Caco-2 (cell line): ENCODE data around the gene BRIP1. TPM values are rescaled to one million over a fixed set of nuclear protein-coding genes. Genes with fewer than 3 reads are reported as not detected.

Experiments
- BruUV-seq: library from RNA; stranded (reverse); fragments of 400-500 nt; replicated peaks from 2 replicates; lab custom pipeline; 2021; lab: Mats Ljungman, UMichigan
- CTCF ChIA-PET: fragments of 300-600 bp; sonication (Branson Sonifier 250); formaldehyde crosslinking; loops from one replicate; lab custom pipeline; 2022; ENCODE audit warnings: antibody characterized with exemption; lab: Charles Lee
- POLR2A ChIA-PET: fragments of 300-600 bp; sonication (Branson Sonifier 250); formaldehyde crosslinking; loops from one replicate; lab custom pipeline; 2022; ENCODE audit warnings: antibody characterized with exemption; lab: Charles Lee
- DNase-seq, 2 experiments: peaks; one replicate each; pipeline versions ENCODE4 v3.0.0 to v3.0.0-alpha.2; 2020 to 2022
- H3K27me3 ChIP-seq: replicated peaks from 2 replicates; pipeline ENCODE4 v1.6.0; 2011; ENCODE audit warnings: low read length; ENCODE audit not compliant: control insufficient read depth, insufficient read depth
- H3K36me3 ChIP-seq: 2 replicates; pipeline ENCODE4 v1.5.1; 2011; ENCODE audit warnings: low read length; ENCODE audit not compliant: control insufficient read depth, insufficient read depth
- H3K4me1 ChIP-seq: fragments of 250-450 bp; sonication (Bioruptor Pico); 2 replicates; pipeline ENCODE4 v1.5.1; 2020; ENCODE audit warnings: mild to moderate bottlenecking
- H3K4me3 ChIP-seq: 2 replicates; pipeline ENCODE4 v1.5.1; 2011; ENCODE audit warnings: low read depth, mild to moderate bottlenecking, control low read depth, low read length
- H3K9me3 ChIP-seq: fragments of 250-450 bp; sonication (Bioruptor Pico); 2 replicates; pipeline ENCODE4 v1.5.1; 2020; ENCODE audit warnings: mild to moderate bottlenecking, moderate library complexity
- H3K27ac Mint-ChIP-seq: one replicate; pipeline ENCODE4 v1.8.0; 2022; ENCODE audit warnings: mixed read lengths; ENCODE audit not compliant: unreplicated experiment
- H3K27me3 Mint-ChIP-seq: one replicate; pipeline ENCODE4 v1.8.0; 2022; ENCODE audit warnings: mixed read lengths; ENCODE audit not compliant: insufficient read depth, unreplicated experiment
- H3K36me3 Mint-ChIP-seq: one replicate; pipeline ENCODE4 v1.8.0; 2022; ENCODE audit warnings: mild to moderate bottlenecking, mixed read lengths; ENCODE audit not compliant: insufficient read depth, unreplicated experiment
- H3K4me1 Mint-ChIP-seq: one replicate; pipeline ENCODE4 v1.8.0; 2022; ENCODE audit warnings: low read depth, mixed read lengths; ENCODE audit not compliant: unreplicated experiment
- H3K4me3 Mint-ChIP-seq: one replicate; pipeline ENCODE4 v1.8.0; 2022; ENCODE audit warnings: mild to moderate bottlenecking, moderate library complexity, mixed read lengths; ENCODE audit not compliant: unreplicated experiment
- H3K9me3 Mint-ChIP-seq: one replicate; pipeline ENCODE4 v1.8.0; 2022; ENCODE audit warnings: mixed read lengths; ENCODE audit not compliant: unreplicated experiment
- intact Hi-C: fragments of 100-400 bp; cut with micrococcal nuclease; formaldehyde crosslinking; loops from one replicate; pipeline ENCODE4 v1.10.0; 2022; ENCODE audit not compliant: unreplicated experiment
- total RNA-seq: library from RNA; stranded (reverse); gene quantifications from 2 replicates; pipeline ENCODE4 v1.2.3, GENCODE V29; 2022
- TF ChIP-seq, protein P1 (sequence below), 2 experiments: fragments of 200-600 bp in 1 of 2; IDR thresholded peaks; 1 replicate in 1 of 2; 2 replicates in 1 of 2; pipeline versions ENCODE4 v1.5.1 to v1.8.0; 2011 to 2022; ENCODE audit warnings: antibody characterized with exemption in 1 of 2, control low read depth in 1 of 2, inconsistent platforms in 1 of 2, low read depth in 1 of 2, low read length in 1 of 2, mild to moderate bottlenecking in 1 of 2, moderate library complexity in 1 of 2; ENCODE audit not compliant: insufficient read depth in 1 of 2, severe bottlenecking in 1 of 2, unreplicated experiment in 1 of 2

Gene BRIP1
- total RNA-seq, 1 experiment from 2014 or later = 18.3 TPM

DNA sequence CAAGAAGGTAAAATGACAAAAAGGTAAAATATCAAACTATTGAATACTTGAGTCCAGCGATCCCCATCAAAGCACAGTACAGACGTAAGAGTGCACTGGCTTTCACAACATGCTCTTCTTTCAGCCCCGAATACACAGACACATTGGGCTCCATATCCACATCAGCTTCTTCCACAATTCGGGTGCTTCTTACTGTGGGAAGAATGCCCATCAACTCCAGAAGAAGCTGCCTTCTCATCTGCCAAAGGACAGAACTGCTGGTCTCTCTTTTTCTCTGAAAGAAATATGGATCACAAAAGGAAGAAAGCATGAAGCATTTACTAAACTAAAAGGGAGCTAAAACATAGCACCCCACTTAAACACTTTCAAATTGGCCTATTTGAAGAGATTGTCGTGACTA lies 44.0 kb upstream of the BRIP1 start:
- no peaks in the 10 kb centered on the region for H3K9me3 Mint-ChIP-seq
- ChIA-PET POLR2A (no interaction called here), CTCF (no interaction called here)
- no peak overlapping the region for H3K27ac Mint-ChIP-seq
- peaks cover 53% of the 10 kb centered on the region for H3K36me3 Mint-ChIP-seq
- Histone ChIP-seq H3K4me1 (no peaks in the 10 kb centered on the region), H3K4me3 (no peak overlapping the region), H3K36me3 (no peaks in the 10 kb centered on the region), H3K9me3 (no peaks in the 10 kb centered on the region), H3K27me3 (no peaks in the 10 kb centered on the region)
- no peak for DNase-seq
- intact Hi-C loops = no loop called here
- TF ChIP-seq, protein P1, sequence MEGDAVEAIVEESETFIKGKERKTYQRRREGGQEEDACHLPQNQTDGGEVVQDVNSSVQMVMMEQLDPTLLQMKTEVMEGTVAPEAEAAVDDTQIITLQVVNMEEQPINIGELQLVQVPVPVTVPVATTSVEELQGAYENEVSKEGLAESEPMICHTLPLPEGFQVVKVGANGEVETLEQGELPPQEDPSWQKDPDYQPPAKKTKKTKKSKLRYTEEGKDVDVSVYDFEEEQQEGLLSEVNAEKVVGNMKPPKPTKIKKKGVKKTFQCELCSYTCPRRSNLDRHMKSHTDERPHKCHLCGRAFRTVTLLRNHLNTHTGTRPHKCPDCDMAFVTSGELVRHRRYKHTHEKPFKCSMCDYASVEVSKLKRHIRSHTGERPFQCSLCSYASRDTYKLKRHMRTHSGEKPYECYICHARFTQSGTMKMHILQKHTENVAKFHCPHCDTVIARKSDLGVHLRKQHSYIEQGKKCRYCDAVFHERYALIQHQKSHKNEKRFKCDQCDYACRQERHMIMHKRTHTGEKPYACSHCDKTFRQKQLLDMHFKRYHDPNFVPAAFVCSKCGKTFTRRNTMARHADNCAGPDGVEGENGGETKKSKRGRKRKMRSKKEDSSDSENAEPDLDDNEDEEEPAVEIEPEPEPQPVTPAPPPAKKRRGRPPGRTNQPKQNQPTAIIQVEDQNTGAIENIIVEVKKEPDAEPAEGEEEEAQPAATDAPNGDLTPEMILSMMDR (IDR thresholded peaks at IDR 0.05; ENCODE audit: insufficient read depth in 1 of 2, low read depth in 1 of 2, low read length in 1 of 2, severe bottlenecking in 1 of 2, unreplicated experiment in 1 of 2) = no peak
- H3K4me1 Mint-ChIP-seq = no peaks in the 10 kb centered on the region
- H3K27me3 Mint-ChIP-seq = no peaks in the 10 kb centered on the region
- BruUV-seq = no TSS peak
- no peak overlapping the region for H3K4me3 Mint-ChIP-seq

DNA sequence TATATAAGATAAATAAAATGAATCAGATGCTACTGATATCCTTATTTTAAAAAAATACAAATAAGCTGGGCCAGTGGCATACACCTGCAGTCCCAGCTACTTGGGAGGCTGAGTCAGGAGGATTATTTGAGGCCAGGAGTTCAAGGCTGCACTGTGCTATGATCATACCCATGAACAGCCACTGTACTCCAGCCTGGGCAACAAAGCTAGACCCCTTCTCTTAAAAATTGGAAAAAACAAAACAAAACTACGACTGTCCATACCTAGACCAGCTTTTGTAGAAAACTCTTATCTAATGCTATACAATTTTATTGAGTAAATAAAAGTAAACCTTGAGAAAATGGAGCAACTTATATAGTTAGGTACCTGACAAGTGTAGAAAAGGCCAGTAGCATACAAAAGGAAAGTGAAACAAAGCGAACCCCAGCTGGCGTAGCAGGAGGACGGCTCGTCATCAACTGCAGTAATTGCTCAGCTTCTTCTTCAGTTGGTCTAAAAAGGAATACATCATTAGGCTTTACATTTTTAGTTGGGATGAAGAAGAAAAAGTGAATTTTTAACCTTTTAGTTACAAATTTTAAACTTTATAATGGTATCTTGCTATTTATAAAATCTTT lies 40.9 kb upstream of the BRIP1 start:
- Mint-ChIP-seq H3K27me3 (no peaks in the 10 kb centered on the region), H3K36me3 (peaks cover 55% of the 10 kb centered on the region), H3K9me3 (no peaks in the 10 kb centered on the region), H3K4me3 (no peak overlapping the region), H3K4me1 (no peaks in the 10 kb centered on the region), H3K27ac (no peak overlapping the region)
- no peaks in the 10 kb centered on the region for H3K27me3 ChIP-seq
- no peaks in the 10 kb centered on the region for H3K36me3 ChIP-seq
- BruUV-seq = no TSS peak
- intact Hi-C loops = no loop called here
- H3K4me1 ChIP-seq = no peaks in the 10 kb centered on the region
- ChIA-PET CTCF (no interaction called here), POLR2A (no interaction called here)
- no peaks in the 10 kb centered on the region for H3K9me3 ChIP-seq
- no peak for DNase-seq
- no peak overlapping the region for H3K4me3 ChIP-seq
- TF ChIP-seq, protein P1 (IDR thresholded peaks at IDR 0.05; ENCODE audit: insufficient read depth in 1 of 2, low read depth in 1 of 2, low read length in 1 of 2, severe bottlenecking in 1 of 2, unreplicated experiment in 1 of 2) = no peak

DNA sequence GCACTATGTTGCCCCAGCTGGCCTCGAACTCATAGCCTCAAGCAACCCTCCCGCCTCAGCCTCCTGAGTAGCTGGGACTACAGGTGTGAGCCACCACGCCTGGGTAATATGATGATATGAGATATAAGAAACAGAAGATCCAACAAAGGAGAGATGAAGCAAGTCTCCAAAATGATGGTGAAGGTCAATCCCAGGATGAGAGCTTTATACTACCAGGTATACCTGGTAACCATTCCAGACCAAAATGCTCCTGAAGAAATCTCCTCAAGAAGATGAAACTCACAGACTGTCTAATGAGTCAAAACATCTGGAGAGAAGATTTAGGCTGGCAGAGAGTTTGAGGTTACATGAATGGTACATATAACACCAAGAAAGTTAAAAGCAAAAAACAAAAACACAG lies 39.9 kb upstream of the BRIP1 start:
- Histone ChIP-seq H3K36me3 (no peaks in the 10 kb centered on the region), H3K9me3 (no peaks in the 10 kb centered on the region), H3K27me3 (no peaks in the 10 kb centered on the region), H3K4me3 (no peak overlapping the region), H3K4me1 (no peaks in the 10 kb centered on the region)
- Mint-ChIP-seq H3K36me3 (peaks cover 55% of the 10 kb centered on the region), H3K4me1 (no peaks in the 10 kb centered on the region), H3K4me3 (no peak overlapping the region), H3K27me3 (no peaks in the 10 kb centered on the region), H3K27ac (no peak overlapping the region), H3K9me3 (no peaks in the 10 kb centered on the region)
- no peak for DNase-seq
- TF ChIP-seq, protein P1 (IDR thresholded peaks at IDR 0.05; ENCODE audit: insufficient read depth in 1 of 2, low read depth in 1 of 2, low read length in 1 of 2, severe bottlenecking in 1 of 2, unreplicated experiment in 1 of 2) = no peak
- intact Hi-C loops = no loop called here
- ChIA-PET POLR2A (no interaction called here), CTCF (no interaction called here)
- BruUV-seq = no TSS peak
